Activated CD8-positive, alpha-beta T cell treated with anti-CD3 and anti-CD28 coated beads for 36 hours (primary cell): ENCODE measurements around the gene GLT6D1. TPM values are rescaled to one million over a fixed set of nuclear protein-coding genes. Genes with fewer than 3 reads are reported as not detected.
"Not testable (repeated sequence)": the region's sequence is repeated elsewhere in the genome, so short reads cannot be mapped to it uniquely, and the experiment has no call there.

Experiments
- ATAC-seq: fragments of 200-7000 bp; cut with Tn5 transposase; one replicate; pipeline ENCODE4 v1.10.0; 2021; ENCODE audit warnings: mild to moderate bottlenecking, moderate library complexity
- CTCF ChIA-PET: fragments of 350-600 bp; sonication (Branson Sonifier 250); formaldehyde crosslinking; loops from one replicate; lab custom pipeline; 2021; ENCODE audit warnings: antibody characterized with exemption; lab: Charles Lee
- POLR2A ChIA-PET: fragments of 350-600 bp; sonication (Branson Sonifier 250); formaldehyde crosslinking; loops from one replicate; lab custom pipeline; 2021; ENCODE audit warnings: antibody characterized with exemption; lab: Charles Lee
- DNase-seq: peaks from one replicate; pipeline ENCODE4 v3.0.0-alpha.2; 2020
- H3K27ac Mint-ChIP-seq: one replicate; pipeline ENCODE4 v1.8.0; 2021; ENCODE audit warnings: mild to moderate bottlenecking, mixed read lengths
- H3K27me3 Mint-ChIP-seq: one replicate; pipeline ENCODE4 v1.8.0; 2021; ENCODE audit warnings: mixed read lengths
- H3K36me3 Mint-ChIP-seq: one replicate; pipeline ENCODE4 v1.8.0; 2021; ENCODE audit warnings: low read depth, mixed read lengths
- H3K4me1 Mint-ChIP-seq: one replicate; pipeline ENCODE4 v1.8.0; 2021; ENCODE audit warnings: low read depth, mixed read lengths
- H3K4me3 Mint-ChIP-seq: one replicate; pipeline ENCODE4 v1.8.0; 2021; ENCODE audit warnings: mild to moderate bottlenecking, moderate library complexity, mixed read lengths
- H3K9me3 Mint-ChIP-seq: one replicate; pipeline ENCODE4 v1.8.0; 2021; ENCODE audit warnings: mixed read lengths
- intact Hi-C: fragments of 100-400 bp; cut with micrococcal nuclease; formaldehyde crosslinking; loops from one replicate; pipeline ENCODE4 v1.10.0; 2022
- total RNA-seq, 2 experiments: library from RNA; stranded (reverse); gene quantifications; one replicate each; pipeline ENCODE4 v1.2.3, GENCODE V29; 2021
- TF ChIP-seq, protein P1 (sequence below): fragments of 200-600 bp; IDR thresholded peaks from one replicate; pipeline ENCODE4 v1.8.0; 2022; ENCODE audit warnings: antibody characterized with exemption, mild to moderate bottlenecking

GLT6D1 gene
- total RNA-seq, 2 experiments from 2014 or later: not detected

DNA sequence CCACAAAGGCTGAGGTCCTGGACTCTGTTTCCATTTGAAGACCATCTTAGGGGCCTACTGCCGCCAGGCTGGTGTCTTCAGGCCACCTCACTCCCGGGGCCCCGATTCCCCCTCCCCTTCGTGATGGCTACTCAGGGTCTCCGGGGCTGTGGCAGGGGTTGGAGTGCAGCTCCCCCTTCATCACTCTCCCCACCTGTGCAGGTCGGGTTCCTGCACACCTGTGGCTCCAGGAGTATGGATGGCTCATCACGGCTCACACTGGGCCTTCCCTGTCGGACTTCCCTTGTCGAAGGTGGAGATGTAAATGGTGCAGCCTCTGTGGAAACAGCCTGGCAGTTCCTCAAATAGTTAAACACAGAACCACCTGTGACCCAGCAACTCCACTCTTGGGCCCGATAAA lies 35.6 kb upstream of the GLT6D1 start:
- H3K27me3 Mint-ChIP-seq: peaks cover 1% of the 10 kb centered on the region
- TF ChIP-seq, protein P1, sequence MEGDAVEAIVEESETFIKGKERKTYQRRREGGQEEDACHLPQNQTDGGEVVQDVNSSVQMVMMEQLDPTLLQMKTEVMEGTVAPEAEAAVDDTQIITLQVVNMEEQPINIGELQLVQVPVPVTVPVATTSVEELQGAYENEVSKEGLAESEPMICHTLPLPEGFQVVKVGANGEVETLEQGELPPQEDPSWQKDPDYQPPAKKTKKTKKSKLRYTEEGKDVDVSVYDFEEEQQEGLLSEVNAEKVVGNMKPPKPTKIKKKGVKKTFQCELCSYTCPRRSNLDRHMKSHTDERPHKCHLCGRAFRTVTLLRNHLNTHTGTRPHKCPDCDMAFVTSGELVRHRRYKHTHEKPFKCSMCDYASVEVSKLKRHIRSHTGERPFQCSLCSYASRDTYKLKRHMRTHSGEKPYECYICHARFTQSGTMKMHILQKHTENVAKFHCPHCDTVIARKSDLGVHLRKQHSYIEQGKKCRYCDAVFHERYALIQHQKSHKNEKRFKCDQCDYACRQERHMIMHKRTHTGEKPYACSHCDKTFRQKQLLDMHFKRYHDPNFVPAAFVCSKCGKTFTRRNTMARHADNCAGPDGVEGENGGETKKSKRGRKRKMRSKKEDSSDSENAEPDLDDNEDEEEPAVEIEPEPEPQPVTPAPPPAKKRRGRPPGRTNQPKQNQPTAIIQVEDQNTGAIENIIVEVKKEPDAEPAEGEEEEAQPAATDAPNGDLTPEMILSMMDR: no peak
- no peak overlapping the region for H3K4me3 Mint-ChIP-seq
- no peaks in the 10 kb centered on the region for H3K9me3 Mint-ChIP-seq
- ATAC-seq: no peak
- ChIA-PET POLR2A (no interaction called here), CTCF (no interaction called here)
- H3K27ac Mint-ChIP-seq: no peak overlapping the region
- intact Hi-C loops: no loop called here
- no peak for DNase-seq
- no peaks in the 10 kb centered on the region for H3K36me3 Mint-ChIP-seq
- no peaks in the 10 kb centered on the region for H3K4me1 Mint-ChIP-seq

DNA sequence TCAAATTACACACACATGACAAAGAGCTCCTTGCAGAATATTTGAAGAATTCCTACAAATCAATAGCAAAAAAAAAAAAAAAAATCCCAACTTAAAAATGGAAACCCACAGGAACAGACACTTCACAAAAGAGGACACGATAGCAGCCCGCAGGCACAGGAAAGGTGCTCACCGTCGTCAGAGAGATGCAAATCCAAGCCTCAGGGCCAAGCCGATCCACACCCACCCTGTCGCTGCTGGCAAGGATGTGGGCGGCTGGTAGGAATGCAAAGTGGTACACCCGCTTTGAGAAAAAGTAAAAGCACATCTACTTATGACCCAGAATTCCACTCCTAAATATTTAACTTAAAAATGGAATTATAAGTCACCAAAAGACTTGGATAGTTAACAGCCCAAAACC lies 34.6 kb upstream of the GLT6D1 start:
- intact Hi-C loops: no loop called here
- TF ChIP-seq, protein P1: no peak
- H3K4me3 Mint-ChIP-seq: no peak overlapping the region
- DNase-seq (no peak), ATAC-seq (no peak)
- POLR2A ChIA-PET: no interaction called here
- peaks cover 4% of the 10 kb centered on the region for H3K27me3 Mint-ChIP-seq
- no peaks in the 10 kb centered on the region for H3K36me3 Mint-ChIP-seq
- H3K4me1 Mint-ChIP-seq: no peaks in the 10 kb centered on the region
- H3K9me3 Mint-ChIP-seq: peaks cover 2% of the 10 kb centered on the region
- H3K27ac Mint-ChIP-seq: no peak overlapping the region
- CTCF ChIA-PET: no interaction called here

DNA sequence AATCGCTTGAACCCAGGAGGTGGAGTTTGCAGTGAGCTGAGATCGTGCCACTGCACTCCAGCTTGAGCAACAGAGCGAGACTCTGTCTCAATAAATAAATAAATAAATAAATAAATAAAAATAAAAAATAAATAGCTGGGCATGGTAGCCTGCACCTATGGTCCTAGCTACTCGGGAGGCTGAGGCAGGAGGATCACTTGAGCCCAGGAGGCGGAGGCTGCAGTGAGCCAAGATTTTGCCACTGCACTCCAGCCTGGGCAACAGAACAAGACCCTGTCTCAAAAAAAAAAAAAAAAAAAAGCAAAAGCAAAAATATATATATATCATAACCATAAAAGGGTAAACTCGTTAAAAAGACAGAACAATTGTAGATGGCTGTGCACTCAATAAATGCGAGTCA lies 33.4 kb upstream of the GLT6D1 start:
- ATAC-seq, DNase-seq, H3K27ac Mint-ChIP-seq, H3K9me3 Mint-ChIP-seq, H3K27me3 Mint-ChIP-seq, H3K4me3 Mint-ChIP-seq, CTCF ChIA-PET, intact Hi-C loops, H3K4me1 Mint-ChIP-seq, POLR2A ChIA-PET, H3K36me3 Mint-ChIP-seq: not testable (repeated sequence)

DNA sequence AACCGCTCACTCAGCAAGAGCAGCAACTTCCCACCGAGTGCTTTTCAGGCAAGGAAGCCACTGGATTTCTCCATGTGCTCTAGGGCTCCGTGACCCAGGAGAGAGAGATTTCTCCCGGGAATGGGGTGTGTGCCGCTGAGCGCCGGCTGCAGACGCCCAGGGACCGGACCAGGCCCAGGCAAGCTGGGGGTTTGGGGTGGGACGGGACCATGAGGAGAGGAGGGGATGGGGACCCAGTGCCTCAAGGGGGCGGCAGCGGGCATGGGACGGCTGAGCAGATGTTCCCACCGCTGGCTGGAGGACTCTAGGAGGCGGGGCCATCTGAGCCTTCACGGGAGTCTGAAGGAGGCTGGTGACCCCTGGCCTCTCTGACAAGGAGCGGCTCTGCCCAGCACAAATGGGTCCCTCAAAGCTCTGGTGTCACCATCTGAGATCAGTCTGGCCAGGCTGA lies 32.3 kb upstream of the GLT6D1 start:
- peak; percentile 8 for DNase-seq
- POLR2A ChIA-PET: no interaction called here

DNA sequence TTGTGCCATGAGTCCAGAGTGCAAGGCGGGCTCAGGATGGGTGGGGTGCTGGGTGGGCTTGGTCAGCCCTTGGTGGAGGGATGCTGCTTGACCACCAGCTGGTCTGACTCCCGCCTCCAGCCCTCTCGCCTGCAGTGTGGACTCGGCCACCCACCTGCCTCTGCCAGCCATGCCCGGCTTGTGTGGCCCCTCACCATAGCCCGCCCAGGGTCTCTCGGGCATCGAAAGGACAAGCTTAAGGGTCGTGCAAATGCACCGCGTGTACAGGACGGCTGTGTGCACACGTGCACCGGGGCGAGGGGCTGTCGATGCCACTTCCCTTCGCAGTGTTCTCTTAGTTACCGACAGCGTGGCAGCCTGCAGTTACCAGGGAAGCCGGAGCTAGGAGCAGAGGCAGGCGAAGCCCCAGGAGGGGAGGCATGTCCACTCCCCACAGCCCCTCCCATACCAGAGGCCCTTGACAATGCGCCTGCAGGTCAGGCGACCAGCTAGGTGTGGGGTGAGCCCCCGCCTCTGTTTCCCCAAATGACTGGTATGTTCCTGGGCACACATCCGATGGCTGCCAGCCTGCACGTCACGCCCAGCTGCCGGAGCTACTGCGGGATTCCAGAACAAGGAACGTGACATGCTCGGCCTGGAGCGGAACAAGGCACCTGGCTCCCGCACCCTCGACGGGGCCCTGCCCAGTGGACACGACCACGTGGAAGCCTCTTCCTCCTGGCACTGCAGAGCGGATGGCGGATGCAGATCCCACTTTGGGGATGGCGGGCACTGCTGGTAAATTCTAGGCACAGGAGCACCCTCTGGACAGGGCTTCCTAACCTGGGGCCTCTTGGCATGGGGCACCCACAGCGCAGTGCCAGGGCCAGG lies 31.6 kb upstream of the GLT6D1 start:
- Mint-ChIP-seq H3K4me3 (no peak overlapping the region), H3K9me3 (peaks cover 2% of the 10 kb centered on the region), H3K27me3 (peaks cover 5% of the 10 kb centered on the region), H3K27ac (no peak overlapping the region), H3K4me1 (no peaks in the 10 kb centered on the region), H3K36me3 (no peaks in the 10 kb centered on the region)
- TF ChIP-seq, protein P1: no peak
- ATAC-seq (no peak), DNase-seq (no peak)
- POLR2A ChIA-PET: no interaction called here
- intact Hi-C loops: no loop called here
- CTCF ChIA-PET: no interaction called here

More for the DNA sequence above, 32.3 kb upstream of the GLT6D1 start:
- Mint-ChIP-seq H3K27me3 (peaks cover 5% of the 10 kb centered on the region), H3K9me3 (peaks cover 2% of the 10 kb centered on the region), H3K27ac (no peak overlapping the region), H3K36me3 (no peaks in the 10 kb centered on the region), H3K4me1 (no peaks in the 10 kb centered on the region), H3K4me3 (no peak overlapping the region)
- TF ChIP-seq, protein P1: no peak
- CTCF ChIA-PET: no interaction called here
- ATAC-seq: no peak
- intact Hi-C loops: no loop called here
